Glomerular endothelial cell (primary cell): ENCODE measurements around the gene RASAL2. TPM values are rescaled to one million over a fixed set of nuclear protein-coding genes. Genes with fewer than 3 reads are reported as not detected.

Source experiments
- DNase-seq: peaks from one replicate; pipeline ENCODE4 v3.0.0-alpha.2; 2011; ENCODE audit warnings: low read depth, low spot score; ENCODE audit errors: extremely low read depth
- total RNA-seq: library from RNA; depleted of rRNA; stranded (reverse); fragments of >200 nt; gene quantifications from 2 replicates; pipeline ENCODE4 v1.2.3, GENCODE V29; 2015

Gene RASAL2
- total RNA-seq, 1 donor from 2014 or later = 35.9 TPM

DNA sequence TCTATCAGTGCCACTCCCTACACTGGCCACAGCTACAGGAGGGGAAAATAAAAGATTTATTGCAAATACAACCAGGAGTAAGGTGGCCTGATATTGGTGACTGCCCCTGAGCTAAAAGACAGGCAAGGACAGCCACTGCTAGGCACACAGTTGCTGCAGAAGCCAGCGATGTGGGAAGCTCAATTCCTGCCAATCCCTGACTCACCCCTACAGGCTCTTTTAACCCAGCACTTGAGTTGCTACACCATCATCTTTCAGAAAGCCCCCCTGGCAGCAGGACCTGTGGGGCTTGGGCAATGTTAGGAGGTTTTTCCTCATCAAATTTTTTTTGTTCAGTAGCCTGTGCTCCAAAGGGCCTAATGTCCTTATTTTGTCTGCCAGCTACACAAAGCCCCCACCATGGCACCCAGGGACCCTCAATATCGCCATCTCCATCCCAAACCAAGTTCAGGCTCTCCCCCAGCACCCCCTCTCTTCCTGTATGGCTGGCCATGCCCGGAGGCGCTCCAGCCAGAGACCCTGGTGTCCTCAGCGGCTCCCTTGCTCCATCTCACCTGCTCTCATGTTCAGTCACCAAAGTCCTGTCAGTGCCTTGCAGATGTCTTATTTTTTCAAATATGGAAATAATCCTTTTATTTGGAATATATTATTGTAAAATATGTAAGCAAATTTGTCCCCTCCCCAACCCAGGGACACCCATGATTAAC, 389.5 kb downstream of the RASAL2 start:
- DNase-seq = no peak

DNA sequence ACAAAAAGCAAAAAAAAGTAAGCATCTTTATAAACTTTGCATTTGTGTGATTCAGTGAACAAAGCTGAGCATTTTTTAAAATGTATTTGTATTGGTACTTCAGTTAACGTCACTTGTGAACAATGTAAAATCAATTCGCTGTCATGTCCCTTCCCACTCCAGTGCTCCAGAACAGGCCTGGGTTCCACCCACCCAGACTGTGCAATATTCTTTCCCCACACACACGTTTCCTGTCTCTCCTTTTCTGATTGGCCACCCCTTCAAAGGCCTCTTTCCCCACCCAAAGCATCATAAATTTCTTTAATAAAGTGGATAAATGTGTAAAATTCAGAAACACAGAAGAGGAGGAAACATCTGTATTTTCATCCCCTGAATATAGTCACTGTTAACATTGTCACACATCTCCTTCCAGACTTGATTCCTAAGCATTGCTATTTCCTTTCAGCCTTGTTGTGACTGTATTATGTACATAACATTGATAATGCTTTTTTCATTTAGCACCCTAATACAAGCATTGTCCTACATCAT, 390.9 kb downstream of the RASAL2 start:
- DNase-seq = peak; percentile 29

DNA sequence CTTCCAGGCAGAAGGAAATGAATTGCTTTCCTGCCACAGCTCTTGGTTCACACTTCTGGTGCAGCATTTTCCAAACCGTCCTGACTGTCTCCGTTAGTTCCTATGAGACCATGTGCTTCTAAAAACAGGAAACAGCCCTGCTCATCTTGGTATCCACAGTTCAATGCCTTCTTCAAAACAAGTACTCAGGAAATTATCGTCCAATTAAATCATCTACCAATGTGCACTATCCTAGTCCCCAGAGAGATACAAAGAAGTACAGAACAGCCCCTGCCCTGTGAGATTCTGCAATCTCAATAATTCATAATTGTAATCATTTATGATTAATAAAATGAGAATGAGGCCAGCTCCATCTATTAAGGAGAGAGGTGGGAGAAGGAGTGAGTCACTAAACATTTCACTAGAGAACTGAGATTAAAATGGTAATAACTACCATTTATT, 391.7 kb downstream of the RASAL2 start:
- no peak for DNase-seq

DNA sequence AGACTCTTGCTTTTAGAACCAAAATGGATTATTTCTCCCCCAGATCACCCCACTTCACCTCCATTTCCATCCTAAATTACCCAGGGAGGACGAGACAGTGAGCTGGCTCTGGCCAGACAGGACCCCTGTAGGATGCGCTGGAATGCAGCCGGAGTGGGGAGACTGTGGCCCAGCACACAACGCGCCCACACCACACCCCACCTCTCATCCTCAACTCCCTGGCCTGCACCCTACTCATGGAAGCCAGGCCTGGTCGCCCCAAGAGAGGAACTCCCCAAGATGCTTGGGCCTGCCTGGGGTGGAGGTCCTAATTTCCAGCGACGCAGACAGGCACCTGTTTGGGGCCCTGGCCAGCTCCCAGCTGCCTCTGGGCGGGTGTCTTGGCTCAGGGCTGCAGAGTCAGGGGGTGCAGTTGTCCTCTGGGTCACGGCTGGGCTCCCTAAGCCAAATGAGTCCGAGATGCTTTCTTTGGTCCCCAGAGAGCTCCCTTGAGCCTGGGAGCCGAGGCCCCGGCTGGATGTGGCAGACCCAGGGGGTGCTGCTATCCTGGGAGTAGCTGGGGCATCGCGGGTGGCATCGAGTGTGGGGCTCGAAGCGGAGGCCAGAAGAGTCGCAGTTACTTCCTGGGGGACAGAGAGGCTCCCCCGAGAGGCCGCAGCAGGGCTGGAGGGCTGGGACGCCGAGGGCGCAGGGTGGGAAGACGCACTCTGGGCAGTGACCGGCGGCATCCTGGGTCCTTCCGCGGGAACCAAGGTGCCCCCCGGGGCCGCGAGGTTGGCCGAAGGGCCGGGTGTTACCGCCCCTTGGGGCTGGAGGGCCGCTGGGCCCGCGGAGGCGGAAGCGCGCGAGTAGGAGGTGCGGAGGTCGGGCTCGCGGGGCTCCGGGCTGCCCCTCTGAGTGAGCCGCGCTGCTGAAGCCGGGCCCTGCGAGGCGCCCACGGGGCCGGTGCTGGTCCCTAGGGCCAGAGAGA, 392.5 kb downstream of the RASAL2 start:
- DNase-seq = no peak

DNA sequence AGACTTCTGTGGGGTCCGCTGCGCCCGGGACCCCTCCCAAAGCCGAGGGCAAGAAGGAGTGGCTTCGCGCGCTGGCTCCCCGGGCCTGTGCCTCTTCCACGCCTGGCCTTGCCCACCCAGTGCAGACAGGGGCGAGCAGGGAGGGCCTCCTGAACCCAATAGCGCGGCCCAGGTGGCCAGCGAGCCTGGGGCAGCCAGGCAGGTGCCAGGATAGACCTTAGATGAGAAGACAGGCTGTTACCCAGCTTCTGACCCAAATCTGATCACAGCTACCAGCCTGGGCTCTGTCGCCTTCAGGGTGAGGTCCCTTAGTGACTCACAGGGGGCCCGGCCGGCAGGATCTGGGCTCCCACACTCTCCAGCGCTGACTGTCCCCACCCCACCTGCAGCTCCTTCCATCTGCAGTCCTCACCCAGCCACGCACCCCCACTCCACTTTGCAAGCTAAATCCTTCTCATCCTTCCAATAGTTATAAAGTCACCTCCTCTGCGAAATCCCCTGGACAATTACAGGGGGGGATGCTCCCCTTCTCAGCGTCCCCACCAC, 393.2 kb downstream of the RASAL2 start:
- DNase-seq = no peak

DNA sequence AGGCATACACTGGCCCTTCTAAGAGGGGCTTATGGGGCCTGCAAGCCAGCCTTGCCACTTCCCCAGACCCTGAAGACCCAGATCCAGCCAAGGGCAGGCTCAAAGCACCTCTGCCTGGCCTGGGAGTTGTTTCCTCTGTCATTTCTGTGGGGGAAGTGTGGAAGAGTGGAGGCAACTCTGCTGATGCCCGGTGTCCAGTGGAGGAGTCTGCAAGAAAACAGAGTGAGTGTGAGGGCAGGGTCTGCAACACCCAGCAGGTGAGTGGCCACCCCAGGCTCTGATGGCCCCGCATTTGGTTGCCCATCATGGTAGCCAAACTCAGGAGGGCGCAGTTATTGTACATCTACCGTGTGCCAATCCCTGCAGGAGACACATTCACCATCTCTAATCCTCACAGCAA, 394.5 kb downstream of the RASAL2 start:
- DNase-seq = no peak

DNA sequence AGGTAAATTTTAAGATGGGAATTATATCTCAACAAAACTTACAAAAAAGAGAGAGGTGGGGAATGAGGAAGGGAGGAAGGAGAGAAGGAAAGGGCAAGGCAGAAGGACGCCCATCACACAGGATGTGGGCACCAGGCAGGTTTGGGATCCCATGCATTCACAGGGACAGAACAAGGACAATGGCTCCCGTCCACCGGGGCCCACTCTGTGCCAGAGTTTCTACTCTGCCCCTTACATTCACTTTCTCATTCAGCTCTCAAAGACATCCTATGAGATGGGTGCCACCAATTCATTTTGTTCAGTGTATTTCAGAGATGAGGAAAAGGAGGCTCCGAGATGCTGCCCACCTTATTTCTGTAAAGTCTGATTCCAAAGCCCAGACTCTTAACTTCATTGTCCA, 395.5 kb downstream of the RASAL2 start:
- DNase-seq = no peak

DNA sequence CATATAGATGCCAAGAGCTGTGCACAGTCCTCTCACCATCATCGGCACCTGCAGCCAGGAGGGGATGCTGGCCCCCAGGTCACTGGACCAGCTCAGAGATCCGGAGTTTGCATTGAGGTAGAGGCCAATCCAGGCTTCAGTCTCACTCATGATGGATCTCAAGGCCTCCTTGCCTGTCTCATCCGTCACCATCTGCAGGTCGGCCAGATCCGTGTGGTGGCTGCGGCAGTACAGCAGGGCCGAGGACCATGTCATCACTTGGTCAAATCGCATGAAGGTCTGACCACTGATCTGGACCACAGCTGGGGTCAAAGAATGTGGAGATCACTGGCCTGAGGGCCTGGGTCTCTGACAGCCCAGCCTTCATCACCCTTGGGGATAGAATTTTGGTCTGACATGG, 396.2 kb downstream of the RASAL2 start:
- DNase-seq = no peak

DNA sequence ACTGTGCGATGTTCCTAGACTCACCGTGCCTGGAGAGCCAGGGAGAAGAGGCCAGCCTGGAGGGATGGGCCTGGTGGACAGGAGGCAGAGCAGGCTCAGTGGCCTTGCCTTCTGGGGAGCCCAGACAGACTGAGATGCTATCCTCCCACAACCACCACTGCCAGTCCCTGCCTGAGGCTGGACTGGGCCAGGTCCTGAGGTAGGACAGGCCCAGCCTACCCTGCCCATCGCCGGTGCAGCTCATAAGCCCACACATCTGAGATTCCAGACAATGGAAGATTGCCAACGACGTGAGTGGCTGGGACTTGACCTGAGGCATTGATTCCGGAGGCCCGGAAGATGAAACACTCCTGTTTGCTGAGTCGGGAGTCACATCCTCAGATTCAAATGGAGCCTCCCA, 397.1 kb downstream of the RASAL2 start:
- no peak for DNase-seq

DNA sequence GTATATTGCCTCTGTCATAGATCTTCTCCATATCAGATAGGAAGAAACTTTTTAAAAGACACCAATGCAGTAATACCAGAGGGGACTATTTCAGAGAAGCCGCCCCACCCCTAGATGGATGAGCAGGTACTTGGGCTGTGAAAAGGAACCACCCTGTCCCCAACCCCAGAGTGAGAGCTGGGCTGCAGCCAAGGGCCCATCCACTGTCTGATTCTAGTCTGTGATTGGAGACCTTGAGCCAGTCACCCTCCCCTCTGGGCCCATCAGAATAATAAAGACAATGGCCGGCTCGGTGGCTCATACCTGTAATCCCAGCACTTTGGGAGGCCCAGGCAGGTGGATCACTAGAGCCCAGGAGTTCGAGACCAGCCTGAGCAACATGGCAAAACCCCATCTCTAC, 397.8 kb downstream of the RASAL2 start:
- DNase-seq = no peak

DNA sequence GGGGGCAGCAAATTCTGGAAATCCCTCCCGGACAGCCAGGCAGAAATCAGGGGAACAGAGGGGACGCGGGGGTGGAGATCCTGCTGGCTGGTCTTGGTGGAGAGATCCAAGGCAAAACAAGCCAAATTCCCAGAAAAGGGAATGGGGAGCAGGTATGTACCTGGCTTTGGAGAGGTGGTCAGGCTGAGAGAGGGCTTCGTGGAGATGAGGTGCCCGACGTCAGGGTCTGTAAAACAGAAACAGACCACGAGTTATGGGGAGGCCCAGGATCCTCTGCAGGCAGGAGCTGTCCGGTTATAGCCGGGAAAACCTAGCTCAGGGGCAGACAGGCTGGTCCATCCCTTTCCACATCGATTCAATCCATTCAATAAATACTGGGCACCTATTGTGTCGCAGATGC, 398.4 kb downstream of the RASAL2 start:
- no peak for DNase-seq

DNA sequence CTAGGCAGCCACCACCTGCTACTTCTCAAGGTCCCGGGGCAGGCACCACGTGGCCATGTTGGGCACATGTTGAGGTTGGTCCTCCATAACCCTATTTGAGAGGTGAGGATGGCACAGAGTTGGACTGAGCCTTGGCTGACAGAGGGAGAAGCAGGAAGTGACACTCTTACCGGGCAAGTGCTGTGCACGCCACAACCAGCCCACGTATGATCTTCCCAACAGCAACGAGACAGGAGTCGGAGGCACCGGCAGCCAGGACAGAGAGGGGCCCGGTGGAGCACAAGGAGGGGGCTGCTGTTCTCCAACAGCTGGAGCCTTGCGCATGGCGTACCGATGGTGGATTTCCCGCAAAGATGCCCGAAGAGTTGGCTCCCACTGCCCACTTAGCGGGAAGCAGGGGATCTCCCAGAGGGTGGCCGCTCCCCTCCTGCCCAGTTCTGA, 399.4 kb downstream of the RASAL2 start:
- no peak for DNase-seq

DNA sequence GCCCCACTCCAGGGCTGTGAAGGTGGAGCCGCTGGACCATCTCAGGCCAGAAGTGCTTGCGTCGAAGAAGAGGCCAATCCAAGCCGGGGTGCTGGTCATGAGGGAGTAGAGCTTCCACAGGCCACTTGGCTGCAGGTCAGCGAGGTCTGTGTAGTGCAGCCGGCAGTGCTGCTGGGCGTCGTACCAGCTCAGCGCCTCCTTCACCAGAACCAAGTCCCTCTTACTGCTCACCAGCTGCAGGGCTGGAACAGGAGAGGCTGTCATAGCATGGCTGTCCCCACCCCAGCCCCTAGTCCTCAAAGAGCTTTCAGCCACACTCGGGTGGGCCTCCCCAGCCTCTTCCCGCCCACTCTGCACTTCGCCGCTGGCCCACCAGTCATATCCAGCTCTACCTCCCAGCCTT, 400.7 kb downstream of the RASAL2 start:
- DNase-seq = no peak

DNA sequence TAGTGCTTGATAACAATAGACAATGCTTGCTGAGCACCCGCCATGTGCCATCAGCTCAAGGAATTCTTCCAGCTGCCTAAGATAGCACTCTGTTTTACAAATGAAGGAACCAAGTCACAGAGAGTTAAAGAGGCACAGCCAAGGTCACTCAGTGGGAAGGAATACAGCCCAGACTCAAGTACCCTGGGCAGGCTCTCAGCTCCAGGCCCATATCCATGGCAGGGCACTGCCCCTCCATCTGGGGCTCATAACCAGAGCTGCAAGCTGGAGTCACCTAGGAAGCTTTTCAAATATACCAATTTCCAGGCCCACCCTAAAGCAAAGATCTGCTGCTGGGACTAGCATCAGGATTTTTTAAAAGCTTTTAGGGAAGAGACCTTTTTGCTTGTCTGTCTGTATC, 401.3 kb downstream of the RASAL2 start:
- DNase-seq = no peak

DNA sequence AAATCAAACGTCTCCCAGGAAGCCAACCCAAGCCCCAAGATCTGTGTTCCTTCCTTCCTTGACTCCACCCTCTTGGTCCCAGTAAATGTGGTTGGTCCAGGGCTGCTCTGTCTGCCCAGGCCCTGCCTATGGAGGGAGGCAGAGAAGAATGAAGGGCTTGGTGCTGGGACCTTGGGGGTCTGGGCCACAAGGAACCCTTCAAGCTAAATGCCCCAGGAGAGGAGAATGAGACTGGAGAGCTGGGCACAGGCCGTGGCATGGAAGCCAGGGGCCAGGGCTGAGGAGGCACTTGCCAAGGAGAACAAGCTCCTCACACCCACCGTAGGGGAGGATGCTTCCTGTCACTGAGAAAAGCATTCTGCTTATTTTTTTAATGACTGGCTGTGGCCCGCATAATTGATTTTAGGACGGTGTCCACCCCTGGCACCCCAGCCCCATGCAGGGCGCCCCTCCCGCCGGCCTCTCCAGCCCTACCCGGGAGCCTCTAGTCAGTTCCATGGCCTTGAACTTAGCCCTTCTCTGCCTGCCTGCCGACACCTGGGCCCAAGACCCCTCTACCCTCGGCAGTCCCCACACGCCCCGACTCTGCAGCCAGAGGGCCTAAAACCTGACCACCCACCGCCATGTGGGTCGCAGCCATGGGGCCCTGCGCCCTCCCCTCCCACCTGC, 402.0 kb downstream of the RASAL2 start:
- DNase-seq = no peak

DNA sequence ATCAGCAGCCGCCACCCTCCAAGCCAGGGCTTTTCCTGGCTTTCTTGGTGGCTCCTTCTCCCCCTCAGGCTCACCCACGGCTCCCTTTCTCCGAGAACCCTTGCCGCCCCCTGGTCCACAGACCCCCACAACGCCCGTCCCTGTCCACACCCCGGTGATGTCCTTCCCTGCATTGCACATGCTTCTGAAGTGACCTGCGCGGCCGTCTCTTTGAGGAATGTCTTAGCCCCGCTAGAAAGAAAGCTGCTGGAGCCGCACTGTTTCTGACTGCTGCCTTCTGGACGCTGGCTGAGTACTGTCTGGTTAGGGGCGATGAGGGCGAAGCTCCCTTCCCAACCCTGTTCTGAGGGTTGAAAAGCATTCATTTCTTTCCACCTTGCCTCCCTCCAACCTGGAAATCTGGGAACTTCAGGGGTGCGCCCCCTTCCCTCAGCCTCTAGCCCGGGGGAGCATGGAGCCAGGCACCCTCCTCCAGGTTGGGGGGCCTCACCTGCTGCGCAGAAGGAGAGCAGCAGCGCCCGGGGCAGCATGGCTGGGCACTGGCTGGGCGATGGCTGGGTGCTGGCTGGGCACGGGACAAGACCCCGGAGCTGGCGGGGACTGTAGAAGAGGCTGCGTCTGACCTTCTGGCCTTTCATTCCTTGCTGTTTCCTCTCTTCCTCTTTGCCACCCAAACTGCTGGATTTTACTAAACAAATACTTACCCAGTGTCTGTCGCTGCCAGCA, 402.7 kb downstream of the RASAL2 start, which contains the start of gene CLEC20A:
Gene CLEC20A (minus strand): TSS at position 555 of the 726 bp plus-strand sequence. CDS start 25 bp downstream, at position 530.
- no peak for DNase-seq

DNA sequence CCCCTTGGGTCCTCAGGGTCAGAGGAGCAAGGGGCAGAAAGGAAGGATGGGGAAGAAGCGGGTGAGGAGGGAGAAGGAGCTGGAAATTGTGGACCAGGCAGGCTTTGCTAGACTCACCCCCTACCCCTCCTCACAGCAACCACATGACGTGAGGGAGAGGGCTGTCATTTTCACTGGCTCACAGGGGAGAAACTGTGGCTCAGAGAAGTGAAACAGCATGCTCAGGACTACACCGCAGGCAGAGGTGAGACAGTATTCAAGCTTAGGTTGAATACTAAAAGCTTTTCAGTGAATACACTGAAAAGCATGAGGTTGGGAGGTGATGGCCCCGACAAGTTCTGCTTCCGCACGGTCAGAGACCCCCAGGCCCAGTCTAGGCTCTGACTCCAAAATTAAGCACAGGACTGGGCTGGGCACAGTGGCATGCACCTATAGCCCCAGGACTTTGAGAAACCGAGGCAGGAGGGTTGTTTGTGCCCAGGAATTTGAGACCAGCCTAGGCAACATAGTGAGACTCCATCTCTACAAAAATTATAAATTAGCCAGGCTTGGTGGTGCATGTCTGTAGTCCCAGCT, 404.1 kb downstream of the RASAL2 start:
- no peak for DNase-seq

DNA sequence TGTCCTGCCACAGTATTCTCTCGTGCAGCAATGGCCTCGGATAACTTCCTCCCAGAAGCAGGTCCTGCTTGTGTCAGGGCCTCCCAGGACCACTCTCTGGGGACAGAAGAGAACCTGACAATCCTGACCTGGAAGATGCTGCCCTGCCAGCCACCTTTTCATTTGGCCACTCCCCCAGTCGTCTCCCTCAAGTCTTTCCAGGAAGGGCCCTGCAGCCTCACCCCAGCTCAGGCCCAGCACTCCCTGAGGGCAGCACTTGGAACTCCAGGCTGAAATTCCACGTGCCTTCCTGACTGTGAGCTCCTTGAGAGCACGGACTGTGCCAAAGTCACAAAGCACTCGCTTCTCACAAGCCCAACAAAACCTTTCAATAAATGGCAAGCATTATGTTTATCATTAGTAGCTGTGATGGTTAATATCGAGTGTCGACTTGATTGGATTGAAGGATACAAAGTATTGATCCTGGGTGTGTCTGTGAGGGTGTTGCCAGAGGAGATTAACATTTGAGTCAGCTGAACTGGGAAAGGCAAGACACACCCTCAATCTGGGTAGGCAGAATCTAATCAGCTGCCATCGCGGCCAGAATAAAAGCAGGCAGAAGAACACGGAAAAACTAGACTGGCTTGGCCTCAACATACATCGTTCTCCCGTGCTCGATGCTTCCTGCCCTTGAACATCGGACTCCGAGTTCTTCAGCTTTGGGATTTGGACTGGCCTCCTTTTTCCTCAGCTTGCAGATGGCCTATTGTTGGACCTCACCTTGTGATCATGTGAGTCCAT, 405.2 kb downstream of the RASAL2 start:
- DNase-seq = no peak
